LoVo (cell line): Measurements from ENCODE around the gene KCND3.
"Not testable (repeated sequence)": the region's sequence is repeated elsewhere in the genome, so short reads cannot be mapped to it uniquely, and the experiment has no call there.

Experiments
- DNase-seq: peaks from one replicate; pipeline ENCODE4 v3.0.0-alpha.2; 2016; ENCODE audit warnings: low spot score

The KCND3 gene

DNA sequence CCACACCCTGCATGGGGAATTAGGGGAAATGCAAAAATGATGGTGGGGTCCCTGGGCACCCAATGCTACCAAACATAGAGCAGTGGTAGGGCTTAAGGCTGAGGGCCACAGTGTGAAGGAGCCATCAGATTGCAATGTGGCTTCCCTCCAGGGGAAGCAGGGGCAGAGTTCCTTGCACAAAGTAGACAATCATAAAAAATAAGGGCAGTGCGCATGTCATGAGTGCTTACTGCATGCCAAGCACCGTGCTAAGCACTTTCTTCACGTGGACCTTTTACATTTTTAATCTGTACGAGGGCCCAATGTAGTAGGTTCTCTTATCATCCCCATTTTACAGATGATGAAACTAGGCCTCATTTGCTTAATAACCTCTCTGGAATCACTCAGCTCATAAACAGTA is 177.2 kb downstream of the KCND3 start:
- no peak for DNase-seq

DNA sequence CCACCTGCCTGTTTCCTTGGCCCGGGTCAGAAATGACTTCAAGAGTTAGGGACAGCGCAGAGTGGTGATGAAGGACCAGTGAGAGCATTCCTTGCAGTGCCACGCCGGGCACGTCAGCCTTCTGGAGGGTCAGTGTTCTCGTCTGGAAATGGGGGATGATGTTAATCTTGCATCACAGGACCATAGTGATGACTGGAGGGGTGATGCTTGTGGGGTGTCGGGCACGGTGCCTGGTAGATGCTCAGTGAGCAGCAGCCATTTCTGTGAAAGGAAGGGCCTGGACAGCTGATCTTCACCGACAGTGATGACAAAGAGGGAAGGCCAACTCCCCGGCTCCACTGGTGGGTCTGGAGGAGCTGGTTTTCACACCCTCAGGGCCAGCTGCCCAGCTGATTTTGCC is 177.6 kb downstream of the KCND3 start:
- no peak for DNase-seq

DNA sequence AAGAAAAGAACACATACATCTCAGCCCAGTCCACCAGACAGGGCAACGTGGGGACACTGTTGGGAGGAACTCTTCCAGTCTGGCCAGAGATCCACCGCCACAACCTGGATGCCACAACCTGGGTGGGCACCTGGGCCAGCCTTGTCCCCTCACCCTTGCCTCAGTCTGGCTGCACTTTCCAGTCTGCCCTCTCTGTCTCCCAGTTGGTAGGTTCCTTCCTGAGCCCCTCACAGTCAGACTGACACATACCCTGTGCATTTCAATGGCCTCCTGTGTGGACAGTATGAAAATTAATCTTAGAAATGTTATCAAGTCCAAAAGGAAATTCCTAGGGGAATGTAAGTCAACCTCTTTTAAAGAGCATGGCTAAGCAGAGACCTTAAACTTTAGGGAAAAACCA is 184.2 kb downstream of the KCND3 start:
- DNase-seq = no peak

DNA sequence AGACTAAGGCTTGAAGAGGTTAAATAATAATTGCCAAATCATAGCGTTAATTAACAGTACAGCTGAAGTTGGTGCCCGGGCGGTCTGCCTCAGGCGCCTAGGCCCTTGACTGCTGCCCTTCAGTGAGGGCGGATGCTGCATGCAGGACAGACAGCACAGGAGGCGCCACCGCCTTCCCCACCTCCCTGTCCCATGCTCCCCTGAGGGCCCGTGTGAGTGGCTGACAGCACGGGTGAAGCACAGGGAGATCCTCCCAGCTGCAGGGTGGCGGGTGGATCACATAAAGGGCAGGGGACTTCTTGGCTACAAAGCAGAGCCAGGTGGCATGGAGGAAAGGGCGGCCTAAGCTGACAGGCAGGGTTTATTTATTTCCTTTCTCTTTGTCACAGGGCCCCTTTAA is 184.7 kb downstream of the KCND3 start:
- no peak for DNase-seq

DNA sequence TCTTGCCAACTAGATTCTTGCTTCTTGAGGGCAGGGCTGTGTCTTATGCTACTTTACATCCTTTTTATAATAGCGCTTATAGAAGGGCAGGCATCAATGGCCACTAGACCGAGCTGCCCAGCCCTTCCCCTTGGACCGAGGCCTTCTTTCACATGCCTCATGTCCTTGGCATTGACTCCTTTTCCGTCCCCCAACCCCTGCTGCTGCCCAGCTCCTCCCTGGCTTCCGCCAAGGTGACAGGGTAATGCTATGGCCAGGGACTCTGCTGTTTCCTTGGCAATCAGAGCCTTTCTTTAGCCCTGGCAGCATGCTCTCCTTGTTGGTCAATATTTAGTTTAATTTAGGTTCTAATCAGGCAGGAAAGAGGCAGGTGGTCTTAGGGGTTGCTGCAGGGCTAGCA is 185.5 kb downstream of the KCND3 start:
- no peak for DNase-seq

DNA sequence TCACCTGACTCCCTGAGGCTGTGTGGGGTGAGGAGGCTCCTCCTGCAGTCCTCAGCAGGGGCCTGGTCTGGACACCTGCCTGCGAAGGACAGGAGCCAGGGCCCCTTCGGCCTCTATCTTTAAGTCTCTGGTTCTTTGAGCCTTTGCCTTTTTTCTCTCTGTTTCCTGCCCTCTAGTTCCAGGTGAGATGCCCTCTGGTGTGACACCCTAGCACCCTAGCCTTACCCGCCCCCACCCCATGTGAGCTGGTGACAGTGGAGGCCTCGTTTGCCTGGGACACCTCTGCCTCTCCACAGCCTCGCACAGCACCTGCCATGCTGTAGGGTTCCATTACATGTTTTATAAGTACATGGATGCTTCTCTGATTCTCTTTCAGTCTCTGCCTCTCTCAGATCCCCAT is 186.5 kb downstream of the KCND3 start:
- no peak for DNase-seq

DNA sequence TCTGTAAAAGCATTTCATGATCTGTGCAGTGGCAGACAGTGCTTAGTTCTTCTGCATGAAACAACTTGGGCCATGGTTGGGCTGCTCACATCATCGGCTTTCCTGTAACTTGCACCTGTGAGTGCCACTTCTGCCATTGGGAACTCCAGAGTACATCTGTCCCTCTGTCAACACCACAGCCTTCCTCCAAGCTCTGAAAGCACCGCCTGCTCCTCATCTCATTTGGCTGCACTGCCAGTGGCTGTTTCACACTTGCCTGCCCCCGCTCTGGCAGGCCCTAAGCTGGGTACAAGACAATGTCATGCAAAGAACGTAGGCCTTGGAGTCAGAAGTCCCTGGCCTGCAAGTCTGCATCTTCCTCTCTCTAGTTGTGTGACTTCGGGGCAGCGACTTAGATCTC is 187.4 kb downstream of the KCND3 start:
- DNase-seq = no peak

DNA sequence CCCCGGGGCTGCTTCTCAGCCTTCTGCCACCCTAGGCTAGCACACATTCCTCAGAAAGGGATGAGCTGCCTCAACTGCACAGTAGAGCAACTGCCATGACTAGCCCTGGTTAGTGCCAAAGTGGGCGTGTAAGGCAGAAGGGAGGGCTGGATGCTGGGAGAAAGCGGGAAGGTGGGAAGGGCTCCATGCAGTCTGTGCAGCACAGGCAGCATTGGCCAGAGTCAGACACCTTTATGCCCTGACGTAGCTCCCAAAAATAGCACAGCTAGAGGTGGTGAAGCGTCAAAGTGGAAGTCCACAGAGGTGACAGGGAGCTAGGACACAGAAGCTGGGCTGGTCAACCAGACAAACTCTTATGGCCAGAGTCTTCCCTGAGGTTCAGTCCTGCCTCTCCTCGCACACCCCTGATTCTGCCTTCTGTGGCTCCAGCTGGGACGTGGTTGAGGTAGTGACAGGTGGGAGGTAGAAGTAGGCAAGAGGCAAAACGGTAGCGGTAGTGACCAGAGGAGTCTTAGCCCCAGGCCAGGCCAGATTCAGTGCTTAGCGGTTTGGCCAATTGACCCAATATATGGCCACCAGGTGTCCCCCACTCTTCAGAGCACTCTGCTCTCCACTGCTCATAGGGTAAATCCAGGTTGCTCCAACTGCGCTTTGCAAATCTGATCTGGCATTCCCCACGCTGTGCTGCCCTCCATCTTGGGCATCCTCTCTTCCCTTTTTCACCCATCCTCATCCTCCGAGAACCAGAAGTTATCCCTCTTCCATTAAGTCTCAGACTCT is 188.2 kb downstream of the KCND3 start:
- DNase-seq = no peak

DNA sequence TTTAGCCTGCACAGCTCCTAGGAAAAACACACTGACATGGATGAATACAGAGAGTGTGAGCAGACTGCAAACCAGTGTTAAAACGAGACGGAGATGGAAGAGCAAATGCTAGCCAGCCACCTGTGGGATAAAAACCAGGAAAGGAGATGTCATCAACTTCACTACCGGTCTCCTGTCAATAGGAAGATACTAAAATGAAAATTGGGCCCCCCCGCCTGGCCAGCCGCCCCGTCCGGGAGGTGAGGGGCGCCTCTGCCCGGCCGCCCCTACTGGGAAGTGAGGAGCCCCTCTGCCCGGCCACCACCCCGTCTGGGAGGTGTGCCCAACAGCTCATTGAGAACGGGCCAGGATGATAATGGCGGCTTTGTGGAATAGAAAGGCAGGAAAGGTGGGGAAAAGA is 189.7 kb downstream of the KCND3 start:
- DNase-seq = not testable (repeated sequence)

DNA sequence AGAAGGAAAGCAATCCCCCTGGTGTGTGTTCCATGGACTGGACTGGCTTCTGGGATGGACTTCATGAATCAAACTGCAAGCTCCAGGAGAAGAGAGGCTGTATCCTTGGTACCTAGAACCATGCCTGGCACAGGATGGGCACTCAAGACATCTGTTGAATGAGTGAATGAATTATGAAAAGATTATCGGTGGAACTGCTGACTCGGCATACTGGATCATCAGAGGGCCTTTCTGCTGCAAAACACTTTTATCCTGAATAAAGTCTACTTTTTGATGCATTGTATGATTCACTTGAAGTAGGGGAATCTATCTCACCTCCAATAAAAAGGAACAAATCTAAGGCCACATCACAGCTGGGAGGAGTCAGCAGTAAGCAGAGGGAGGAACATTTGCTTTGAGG is 190.9 kb downstream of the KCND3 start:
- no peak for DNase-seq

DNA sequence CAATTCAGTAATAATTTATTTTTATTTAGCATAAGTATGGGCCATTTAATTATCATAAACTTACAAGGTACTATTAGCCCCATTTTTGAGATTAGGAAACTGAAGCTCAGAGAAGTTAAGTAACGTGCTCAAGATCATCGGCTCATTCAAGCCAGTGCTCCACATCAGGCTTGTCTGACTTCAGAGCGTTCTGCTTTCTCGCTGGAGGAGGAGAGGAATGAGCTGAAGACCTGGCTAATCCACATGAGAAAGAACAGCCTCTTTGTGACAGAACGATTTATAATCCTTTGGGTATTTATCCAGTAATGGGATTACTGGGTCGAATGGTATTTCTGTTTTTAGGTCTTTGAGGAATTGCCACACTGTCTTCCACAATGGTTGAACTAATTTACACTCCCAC is 194.1 kb downstream of the KCND3 start:
- DNase-seq = no peak

DNA sequence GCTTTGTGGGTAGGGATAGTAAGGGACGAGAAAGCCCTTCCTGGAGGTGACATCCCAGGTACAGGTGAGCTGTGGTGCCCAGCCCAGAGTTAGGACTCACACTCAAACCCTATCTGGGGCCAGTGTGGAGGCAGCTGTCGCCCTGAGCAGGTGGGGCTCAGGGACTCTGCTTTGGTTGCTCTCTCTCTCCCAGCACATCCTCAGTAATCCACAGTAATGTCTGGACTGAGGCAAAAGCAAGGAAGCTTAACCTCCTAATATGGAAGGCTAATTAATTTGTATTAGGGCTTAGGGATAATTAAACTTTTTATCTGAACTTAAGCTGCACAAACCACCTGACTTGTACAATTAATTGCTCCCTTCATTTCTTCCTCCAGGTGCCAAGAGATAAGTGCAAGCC is 195.5 kb downstream of the KCND3 start:
- no peak for DNase-seq

DNA sequence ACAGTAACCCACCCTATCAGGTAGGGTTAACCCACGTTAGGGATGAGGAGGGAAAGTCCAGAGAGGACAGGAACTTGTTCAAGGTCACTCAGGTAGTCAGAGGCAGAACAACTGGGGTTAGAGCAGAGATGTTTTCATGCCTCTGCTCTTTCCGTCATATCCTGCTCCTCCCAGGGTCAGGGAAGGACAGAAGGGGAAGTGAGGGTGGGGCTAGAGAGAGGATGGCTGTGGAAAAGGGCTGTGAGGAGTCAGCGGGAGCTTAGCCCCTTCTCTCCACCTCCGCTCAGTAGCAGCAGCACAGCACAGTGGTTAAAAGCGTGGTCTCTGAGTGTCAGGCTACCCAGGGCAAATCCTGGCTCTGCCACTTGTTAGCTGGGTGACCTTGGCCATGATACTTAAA is 197.2 kb downstream of the KCND3 start:
- DNase-seq = no peak

DNA sequence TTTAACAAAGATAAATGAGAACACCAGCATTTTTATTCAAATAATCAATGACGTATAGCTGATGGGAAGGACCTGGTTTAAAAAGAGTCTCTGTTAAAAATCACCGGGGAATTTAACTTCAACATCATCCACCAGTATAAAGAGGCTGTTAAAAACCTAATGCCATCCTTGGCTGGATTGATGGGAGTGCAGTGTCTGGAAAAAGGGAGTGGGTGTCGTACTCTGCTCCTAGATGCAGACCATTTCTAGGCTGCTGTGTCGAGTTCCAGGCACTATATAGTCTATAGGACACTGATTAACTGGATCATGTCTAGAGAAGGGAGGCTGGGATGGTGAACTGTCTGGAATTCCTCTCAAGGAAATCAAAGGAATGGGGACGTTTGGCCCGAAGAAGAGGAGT is 197.7 kb downstream of the KCND3 start:
- no peak for DNase-seq

DNA sequence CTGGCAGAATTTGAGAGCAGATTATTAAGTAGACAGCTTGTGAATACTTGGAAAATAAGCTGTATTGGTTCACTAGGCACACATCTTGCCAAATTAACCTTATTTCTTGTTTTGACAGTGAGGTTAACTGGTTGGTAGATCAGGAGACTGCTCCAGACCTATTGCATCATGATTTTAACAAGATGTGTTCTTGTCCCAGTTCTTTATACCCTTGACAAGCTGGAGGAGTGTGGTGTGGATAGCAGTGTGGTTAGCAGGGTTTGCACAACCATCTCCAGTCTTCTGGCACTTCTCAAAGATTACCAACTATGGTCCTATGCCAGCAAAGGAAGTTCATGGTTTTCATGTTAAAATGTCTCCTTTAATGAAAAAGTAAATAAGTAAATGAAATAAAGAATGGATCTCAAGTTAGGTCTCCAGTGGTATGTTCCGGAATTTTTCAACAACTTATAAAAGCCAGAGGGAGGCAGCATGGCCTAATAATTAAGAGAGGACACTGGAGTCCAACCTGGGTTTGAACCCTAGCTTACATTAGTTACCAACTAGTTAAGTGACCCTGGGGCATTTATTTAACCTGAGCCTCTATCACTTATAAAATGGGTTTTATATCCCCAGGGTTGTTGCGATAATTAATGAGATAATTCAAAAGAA is 199.7 kb downstream of the KCND3 start:
- DNase-seq = no peak

DNA sequence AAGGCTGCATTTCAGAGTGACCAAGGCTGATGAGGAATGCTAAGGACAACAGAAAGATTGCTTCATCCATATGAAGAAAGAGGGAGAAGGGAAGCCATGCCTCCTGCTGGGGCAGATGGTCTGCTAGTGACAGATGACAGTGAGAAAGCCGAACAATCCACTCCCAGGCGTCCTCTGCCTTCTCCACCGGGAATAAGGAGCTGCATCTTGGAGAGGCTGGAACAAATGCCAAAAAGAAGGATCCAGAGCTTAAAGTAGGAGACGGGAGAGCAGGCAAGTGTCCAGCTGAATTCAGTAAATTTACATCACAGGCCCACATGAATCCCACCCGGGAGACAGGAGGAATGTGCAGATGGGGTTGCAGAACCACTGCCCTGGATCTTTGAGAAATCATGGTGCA is 200.3 kb downstream of the KCND3 start:
- DNase-seq = no peak

DNA sequence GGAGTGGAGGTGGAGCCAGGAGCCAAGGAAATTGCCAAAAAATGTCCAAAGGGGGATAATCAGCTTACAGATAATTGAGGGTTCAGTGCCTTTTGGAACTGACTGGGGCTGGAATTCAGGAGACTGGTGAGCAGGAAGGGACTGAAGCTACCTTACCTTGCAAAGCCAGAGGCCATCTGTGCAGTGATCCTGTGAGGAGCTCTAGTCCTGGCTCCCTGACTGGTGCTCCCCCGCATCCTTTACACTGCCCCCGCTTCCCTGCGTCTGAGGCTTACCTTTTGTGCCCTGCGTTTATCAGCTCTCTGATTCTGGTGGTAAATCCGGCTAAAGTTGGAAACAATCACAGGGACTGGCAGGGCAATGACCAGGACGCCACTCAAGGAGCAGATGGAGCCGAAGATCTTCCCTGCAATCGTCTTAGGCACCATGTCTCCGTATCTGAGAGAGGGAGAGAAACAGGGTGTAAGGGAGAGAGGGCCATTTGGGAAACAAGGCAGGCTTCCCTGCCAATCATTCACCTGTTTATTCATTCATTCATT is 202.7 kb downstream of the KCND3 start:
- DNase-seq = no peak

DNA sequence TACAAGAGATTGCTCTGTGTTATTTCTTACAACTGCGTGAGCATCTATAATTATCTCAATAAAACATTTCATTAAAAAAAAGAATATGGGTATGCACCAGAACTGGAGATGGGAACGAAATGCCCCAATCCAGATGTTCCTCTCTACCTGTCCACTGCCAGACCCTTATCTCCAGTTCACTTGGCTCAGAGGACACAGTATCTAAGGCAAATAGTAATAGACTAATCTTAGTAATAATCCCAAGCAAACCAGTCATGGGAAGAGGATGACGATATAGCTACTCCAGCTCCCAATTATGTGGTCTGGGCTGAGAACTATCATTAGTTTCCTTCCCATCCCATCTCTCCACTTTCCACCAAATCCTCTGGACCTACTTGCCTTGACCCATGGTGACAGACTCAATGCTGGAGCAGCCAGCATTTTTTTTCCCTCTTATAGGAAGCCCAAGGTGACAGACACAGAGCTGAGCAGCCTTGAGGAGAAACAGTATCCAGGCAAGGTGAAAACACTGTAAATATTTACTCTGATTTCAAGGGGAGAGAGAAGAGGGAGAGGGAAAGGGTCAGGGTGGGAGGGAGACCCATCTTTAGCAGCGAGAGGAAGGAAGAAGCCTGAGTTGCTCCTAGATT is 205.1 kb downstream of the KCND3 start:
- DNase-seq = no peak

DNA sequence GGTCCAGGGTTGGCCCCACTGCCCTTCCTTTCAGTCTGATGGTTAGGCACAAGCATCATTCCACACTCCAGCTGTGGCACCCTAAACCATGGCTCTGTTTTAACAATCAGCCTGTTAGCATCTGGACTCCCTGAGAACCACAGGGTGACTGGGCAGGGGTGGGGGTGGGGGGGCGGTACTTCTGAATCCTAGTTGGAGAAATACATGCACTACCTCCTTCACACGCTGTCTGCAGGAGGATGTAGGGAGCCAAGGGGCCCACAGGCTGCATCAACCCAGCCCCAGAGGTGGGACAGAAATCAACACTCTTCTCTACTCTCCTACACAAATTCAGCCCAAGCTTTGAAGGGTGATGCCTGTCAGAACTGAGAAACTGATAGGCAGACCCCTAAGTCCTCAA is 209.9 kb downstream of the KCND3 start:
- no peak for DNase-seq

DNA sequence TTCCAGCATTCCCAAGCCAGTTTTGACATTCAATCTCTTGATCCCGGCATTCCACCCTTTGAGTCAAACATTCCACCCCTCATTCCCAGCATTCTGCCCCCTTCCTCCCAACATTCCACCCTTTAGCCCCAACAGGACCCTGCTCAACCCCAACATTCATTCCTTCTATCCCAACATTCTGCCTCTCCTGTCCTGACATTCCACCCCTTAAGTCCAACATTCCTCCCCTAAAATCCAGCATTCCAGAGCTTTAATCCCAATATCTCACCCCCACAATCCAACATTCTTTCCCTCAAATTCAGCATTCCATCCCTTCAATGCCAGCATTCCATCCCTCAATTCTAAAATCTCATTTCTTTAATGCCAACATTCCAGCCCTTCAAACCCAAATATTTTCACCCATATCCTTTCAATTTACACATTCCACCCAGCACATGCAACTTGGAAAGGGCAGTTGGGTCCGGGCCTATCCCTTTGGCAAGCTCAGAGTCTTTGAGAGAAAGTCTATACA is 210.9 kb downstream of the KCND3 start:
- DNase-seq = no peak

DNA sequence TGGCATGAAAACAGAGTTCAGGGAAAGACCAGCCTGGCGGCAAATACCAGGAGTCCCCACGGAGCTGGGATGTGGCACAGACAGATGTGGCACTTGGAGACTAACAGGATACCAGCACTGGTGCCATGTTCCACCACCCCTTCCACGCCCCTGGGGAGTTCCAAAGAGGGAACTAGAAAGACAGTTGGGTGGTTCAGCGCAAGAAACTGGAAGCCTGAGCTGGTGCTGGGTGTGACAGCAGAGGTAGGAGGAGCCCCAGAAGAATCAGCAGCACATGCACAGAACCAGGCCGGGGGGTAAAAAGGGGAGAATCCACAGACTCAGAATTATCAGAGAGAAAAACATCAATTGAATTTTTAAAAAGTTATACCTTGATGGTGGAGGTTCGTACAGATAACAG is 211.4 kb downstream of the KCND3 start:
- no peak for DNase-seq

DNA sequence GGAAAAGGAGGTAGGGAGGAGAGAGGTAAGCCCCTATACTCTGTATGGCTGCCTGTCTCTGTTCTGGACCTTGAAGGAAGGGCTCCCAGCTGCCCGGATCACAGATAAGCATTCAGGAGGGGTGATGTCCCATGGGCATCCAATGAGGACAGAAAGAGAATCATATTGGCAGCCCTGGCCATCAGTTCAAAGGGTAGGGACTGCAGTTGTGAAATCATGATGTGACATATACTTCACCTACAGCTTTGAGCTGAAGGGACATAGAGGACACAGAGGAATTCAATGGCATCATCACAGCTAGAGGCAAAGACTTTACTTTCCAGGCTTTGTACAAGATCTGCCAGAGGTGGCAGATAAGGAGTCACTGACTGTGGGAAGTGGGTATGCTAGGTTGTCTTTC is 212.2 kb downstream of the KCND3 start:
- no peak for DNase-seq

DNA sequence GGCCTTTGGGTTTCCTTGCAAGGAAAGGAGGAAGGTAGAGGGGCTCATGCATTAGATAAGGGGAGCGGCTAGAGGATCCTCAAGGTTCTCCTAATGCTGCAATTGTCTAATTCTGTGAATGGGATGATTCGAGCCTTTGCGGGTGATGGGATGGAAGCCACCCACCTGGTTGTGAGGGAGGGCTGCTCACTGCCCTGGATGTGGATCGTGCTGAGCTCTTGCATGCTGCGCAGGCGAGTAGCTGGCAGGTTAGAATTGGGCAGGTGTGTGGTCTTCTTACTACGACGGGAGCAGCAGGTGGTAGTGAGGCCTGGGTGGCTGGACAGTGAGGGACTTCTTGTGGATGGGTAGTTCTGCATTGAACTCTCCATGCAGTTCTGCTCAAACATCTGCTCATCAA is 212.6 kb downstream of the KCND3 start:
- DNase-seq = no peak
